Muscle of leg (tissue), 11 donors: ENCODE data around the gene DCST2. TPM values are rescaled to one million over a fixed set of nuclear protein-coding genes. Genes with fewer than 3 reads are reported as not detected.

ENCODE experiments used
- DNase-seq: peaks from one replicate; pipeline ENCODE4 v3.0.0; 2013
- H3K27ac ChIP-seq: one replicate; pipeline ENCODE4 v1.5.1; 2013; ENCODE audit warnings: mild to moderate bottlenecking, low read length, control low read depth
- H3K27me3 ChIP-seq: one replicate; pipeline ENCODE4 v1.6.1; 2013; ENCODE audit warnings: low read length; ENCODE audit not compliant: control insufficient read depth, insufficient read depth
- H3K36me3 ChIP-seq: one replicate; pipeline ENCODE4 v1.6.1; 2013; ENCODE audit warnings: low read length; ENCODE audit not compliant: control insufficient read depth, insufficient read depth
- H3K4me1 ChIP-seq: one replicate; pipeline ENCODE4 v1.6.1; 2013; ENCODE audit warnings: low read length; ENCODE audit not compliant: control insufficient read depth, insufficient read depth
- H3K4me3 ChIP-seq: one replicate; pipeline ENCODE4 v1.5.1; 2013; ENCODE audit warnings: low read length, control low read depth
- H3K9me3 ChIP-seq: replicated peaks from 2 replicates; pipeline ENCODE4 v1.6.1; 2013; ENCODE audit warnings: low read depth, low read length; ENCODE audit not compliant: control insufficient read depth
- WGBS: methylation state at CpG from one replicate; pipeline ENCODE4 v1.1.5; 2013; ENCODE audit warnings: missing lambda C conversion rate; ENCODE audit not compliant: insufficient coverage; 5-methylcytosine and 5-hydroxymethylcytosine counted together
- polyA plus RNA-seq, 8 donors: library from polyadenylated mRNA; unstranded; fragments of 120-200 nt; gene quantifications; one replicate each; pipeline versions ENCODE4 v1.2.1 to v1.2.3, GENCODE V29; 2013; ENCODE audit warnings: inconsistent platforms in 1 of 8, low replicate concordance in 1 of 8; ENCODE audit not compliant: insufficient read length in 8 of 8, insufficient read depth in 1 of 8
- total RNA-seq: library from RNA; stranded (reverse); fragments of 120-200 nt; gene quantifications from one replicate; pipeline ENCODE4 v1.2.4, GENCODE V29; 2013

The DCST2 gene
- total and polyA plus RNA-seq, 9 donors: 0.49 to 1.6 (median 0.78) TPM

GRCh38 chr1:155048449-155049334 lies 15.1 kb upstream of the DCST2 start:
- Histone ChIP-seq H3K36me3 (no peaks in the 10 kb centered on the region), H3K27me3 (no peaks in the 10 kb centered on the region), H3K4me1 (peaks cover 36% of the 10 kb centered on the region), H3K27ac (no peak overlapping the region), H3K9me3 (no peaks in the 10 kb centered on the region), H3K4me3 (no peak overlapping the region)
- 78% methylated on average over 6 of the region's 8 CpGs for WGBS
- no peak for DNase-seq

- Histone ChIP-seq H3K9me3 (no peaks in the 10 kb centered on the region), H3K36me3 (no peaks in the 10 kb centered on the region), H3K27ac (peak overlapping the region; percentile 67), H3K4me3 (no peak overlapping the region), H3K27me3 (no peaks in the 10 kb centered on the region), H3K4me1 (peaks cover 11% of the 10 kb centered on the region)
- peak; percentile 84 for DNase-seq
- WGBS: 62% methylated on average over 7 of the region's 7 CpGs
These were observed 11.5 kb upstream of the DCST2 start for GRCh38 chr1:155044812-155045657.

GRCh38 chr1:155044365-155044764 lies 10.8 kb upstream of the DCST2 start:
- Histone ChIP-seq H3K27ac (peak overlapping the region; percentile 67), H3K27me3 (no peaks in the 10 kb centered on the region), H3K4me3 (no peak overlapping the region), H3K9me3 (no peaks in the 10 kb centered on the region), H3K36me3 (no peaks in the 10 kb centered on the region), H3K4me1 (peaks cover 5% of the 10 kb centered on the region)
- no peak for DNase-seq
- WGBS: 87% methylated on average over 6 of the region's 6 CpGs

- no peaks in the 10 kb centered on the region for H3K9me3 ChIP-seq
- no peaks in the 10 kb centered on the region for H3K36me3 ChIP-seq
- DNase-seq: no peak
- no peak overlapping the region for H3K4me3 ChIP-seq
- H3K4me1 ChIP-seq: peaks cover 5% of the 10 kb centered on the region
- H3K27me3 ChIP-seq: peaks cover 2% of the 10 kb centered on the region
- 93% methylated on average over 2 of the region's 3 CpGs for WGBS
- H3K27ac ChIP-seq: no peak overlapping the region
These were observed 10.2 kb upstream of the DCST2 start for GRCh38 chr1:155043793-155044192.

- Histone ChIP-seq H3K4me1 (peaks cover 5% of the 10 kb centered on the region), H3K4me3 (no peak overlapping the region), H3K27ac (no peak overlapping the region), H3K9me3 (no peaks in the 10 kb centered on the region), H3K27me3 (peaks cover 3% of the 10 kb centered on the region), H3K36me3 (no peaks in the 10 kb centered on the region)
- no peak for DNase-seq
- 59% methylated on average over 6 of the region's 12 CpGs for WGBS
These were observed 9.7 kb upstream of the DCST2 start for GRCh38 chr1:155043301-155043702.

GRCh38 chr1:155042789-155043188 lies 9.2 kb upstream of the DCST2 start:
- DNase-seq: no peak
- Histone ChIP-seq H3K4me3 (no peak overlapping the region), H3K4me1 (peaks cover 5% of the 10 kb centered on the region), H3K36me3 (no peaks in the 10 kb centered on the region), H3K9me3 (no peaks in the 10 kb centered on the region), H3K27me3 (peaks cover 3% of the 10 kb centered on the region), H3K27ac (no peak overlapping the region)
- WGBS: 83% methylated on average over 5 of the region's 5 CpGs

- 89% methylated on average over 12 of the region's 14 CpGs for WGBS
- Histone ChIP-seq H3K36me3 (no peaks in the 10 kb centered on the region), H3K27me3 (peaks cover 5% of the 10 kb centered on the region), H3K4me3 (no peak overlapping the region), H3K4me1 (peaks cover 5% of the 10 kb centered on the region), H3K27ac (no peak overlapping the region), H3K9me3 (no peaks in the 10 kb centered on the region)
- DNase-seq: no peak
These were observed 6.9 kb upstream of the DCST2 start for GRCh38 chr1:155040358-155041093.

- no peaks in the 10 kb centered on the region for H3K36me3 ChIP-seq
- peaks cover 5% of the 10 kb centered on the region for H3K27me3 ChIP-seq
- no CpG with 5 or more reads among the region's 4 CpGs for WGBS
- no peaks in the 10 kb centered on the region for H3K9me3 ChIP-seq
- H3K4me1 ChIP-seq: no peaks in the 10 kb centered on the region
- DNase-seq: no peak
- H3K4me3 ChIP-seq: no peak overlapping the region
- H3K27ac ChIP-seq: no peak overlapping the region
These were observed 5.7 kb upstream of the DCST2 start for GRCh38 chr1:155039308-155039669.

GRCh38 chr1:155038602-155039307 lies 5.2 kb upstream of the DCST2 start:
- H3K27me3 ChIP-seq: peaks cover 5% of the 10 kb centered on the region
- no peak for DNase-seq
- H3K36me3 ChIP-seq: no peaks in the 10 kb centered on the region
- no peaks in the 10 kb centered on the region for H3K9me3 ChIP-seq
- H3K27ac ChIP-seq: no peak overlapping the region
- no peaks in the 10 kb centered on the region for H3K4me1 ChIP-seq
- WGBS: 43% methylated on average over 7 of the region's 8 CpGs
- no peak overlapping the region for H3K4me3 ChIP-seq
